ENCODE measurements around the gene IGF2BP2.

Gene IGF2BP2

DNA sequence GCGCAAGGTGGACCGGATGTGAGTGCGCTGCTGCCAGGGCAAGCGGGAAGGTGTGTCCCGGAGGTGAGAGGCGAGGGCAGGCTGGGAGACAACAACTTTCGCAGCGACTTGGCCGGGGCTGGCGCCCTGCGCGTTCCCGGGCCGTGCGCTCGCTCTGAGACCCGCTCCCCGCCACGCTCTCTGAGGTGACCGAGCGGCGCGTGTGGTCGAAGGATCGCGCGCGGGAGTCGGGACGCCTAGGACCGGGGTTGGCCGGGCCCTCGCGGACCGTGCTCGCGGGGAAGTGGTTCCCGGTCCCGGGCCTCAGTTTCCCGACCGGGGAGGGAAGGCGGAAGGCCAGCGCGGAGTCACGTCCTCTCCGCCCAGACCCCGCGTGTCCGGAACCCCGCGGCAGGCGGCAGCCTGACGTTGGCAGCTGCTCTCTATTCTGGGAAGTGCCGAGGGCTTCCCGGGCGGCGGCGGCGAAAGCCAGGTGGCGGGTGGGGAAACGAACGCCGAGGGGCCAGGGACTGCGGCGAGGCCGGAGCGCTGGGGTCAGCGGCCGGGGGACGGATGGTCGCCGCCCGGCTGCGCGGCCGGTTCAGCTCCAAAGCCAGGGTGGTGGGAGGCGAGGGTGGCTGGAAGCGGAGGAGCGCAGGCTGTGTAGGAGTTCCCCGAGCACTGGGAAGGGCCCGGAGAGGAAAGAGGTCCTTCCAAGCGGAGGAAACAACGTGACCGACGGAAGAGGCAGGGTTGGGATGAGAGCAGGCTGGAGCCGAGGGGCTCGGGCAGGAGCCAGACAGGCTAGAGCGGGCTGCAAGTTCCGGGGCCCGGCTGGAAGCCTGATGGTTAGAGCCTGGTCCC, 1.0 kb upstream of the IGF2BP2 start:
- FAIRE-seq (peak; percentile 84), DNase-seq (ENCODE audit: insufficient read length, low spot score) (no peak)
- TF ChIP-seq TAF1 (IDR thresholded peaks at IDR 0.05; ENCODE audit: low read depth, low read length) (no peak), PAX5 (IDR thresholded peaks at IDR 0.05; ENCODE audit: insufficient read depth, low read length, severe bottlenecking) (no peak), POLR2AphosphoS5 (IDR thresholded peaks at IDR 0.05; ENCODE audit: low read depth, low read length) (no peak), SPI1 (IDR thresholded peaks at IDR 0.05; ENCODE audit: low read depth, low read length) (no peak), POLR2A (IDR thresholded peaks at IDR 0.05; ENCODE audit: low read depth, low read length) (no peak), POU2F2 (IDR thresholded peaks at IDR 0.05; ENCODE audit: low read depth, low read length) (no peak)

DNA sequence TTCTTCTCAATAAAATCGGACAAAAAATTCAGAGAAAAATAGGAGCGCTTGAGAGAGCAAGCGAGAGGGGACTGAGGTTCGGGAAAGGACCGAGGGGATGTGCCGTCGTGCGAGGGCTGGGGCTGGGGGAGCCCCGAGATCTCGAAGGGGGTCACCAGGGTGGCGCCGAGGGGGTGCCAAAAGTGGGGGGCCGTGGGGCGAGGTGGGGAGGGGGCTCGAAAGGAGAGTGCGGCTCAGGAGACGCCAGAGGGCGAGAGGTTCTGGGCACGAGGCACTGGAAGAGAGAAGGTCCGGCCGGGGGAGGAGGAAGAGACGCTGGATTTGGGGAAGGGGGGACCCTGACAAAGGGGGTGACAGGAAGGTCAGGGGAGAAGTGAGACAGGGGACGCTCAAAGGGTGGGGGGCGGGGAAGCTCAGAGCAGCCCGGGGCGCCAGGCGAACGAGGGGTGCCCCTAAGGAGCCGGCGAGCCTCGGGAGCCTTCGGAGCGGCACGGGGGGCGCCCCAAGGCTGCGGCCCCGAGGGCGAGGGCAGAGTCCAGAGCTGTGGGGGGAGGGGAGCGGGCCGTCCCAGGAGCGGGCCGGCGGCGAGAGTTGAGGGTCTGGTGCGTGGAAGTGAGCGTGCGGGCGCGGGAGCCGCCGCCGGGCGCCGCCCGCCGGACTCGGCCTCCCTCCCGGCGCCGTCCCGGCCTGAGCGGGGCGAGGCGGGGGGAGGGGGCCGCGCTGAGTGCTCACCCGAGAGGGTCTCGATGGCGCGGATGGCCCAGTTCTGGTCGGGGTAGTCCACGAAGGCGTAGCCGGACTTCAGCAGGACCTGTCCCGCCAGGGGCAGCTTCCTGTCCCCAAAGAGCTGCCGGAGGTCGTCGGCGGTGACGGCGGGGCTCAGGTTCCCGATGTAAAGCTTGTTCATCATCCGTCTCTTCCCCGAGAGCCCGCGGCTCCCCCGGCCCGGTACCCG, 514 bp downstream of the IGF2BP2 start:
- TF ChIP-seq POLR2AphosphoS5 (IDR thresholded peaks at IDR 0.05; ENCODE audit: low read depth, low read length) (no peak), PAX5 (IDR thresholded peaks at IDR 0.05; ENCODE audit: insufficient read depth, low read length, severe bottlenecking) (no peak), POU2F2 (IDR thresholded peaks at IDR 0.05; ENCODE audit: low read depth, low read length) (no peak), SPI1 (IDR thresholded peaks at IDR 0.05; ENCODE audit: low read depth, low read length) (no peak), TAF1 (IDR thresholded peaks at IDR 0.05; ENCODE audit: low read depth, low read length) (no peak)
- FAIRE-seq: no peak
- peak; percentile 30 for DNase-seq (ENCODE audit: insufficient read length, low spot score)

DNA sequence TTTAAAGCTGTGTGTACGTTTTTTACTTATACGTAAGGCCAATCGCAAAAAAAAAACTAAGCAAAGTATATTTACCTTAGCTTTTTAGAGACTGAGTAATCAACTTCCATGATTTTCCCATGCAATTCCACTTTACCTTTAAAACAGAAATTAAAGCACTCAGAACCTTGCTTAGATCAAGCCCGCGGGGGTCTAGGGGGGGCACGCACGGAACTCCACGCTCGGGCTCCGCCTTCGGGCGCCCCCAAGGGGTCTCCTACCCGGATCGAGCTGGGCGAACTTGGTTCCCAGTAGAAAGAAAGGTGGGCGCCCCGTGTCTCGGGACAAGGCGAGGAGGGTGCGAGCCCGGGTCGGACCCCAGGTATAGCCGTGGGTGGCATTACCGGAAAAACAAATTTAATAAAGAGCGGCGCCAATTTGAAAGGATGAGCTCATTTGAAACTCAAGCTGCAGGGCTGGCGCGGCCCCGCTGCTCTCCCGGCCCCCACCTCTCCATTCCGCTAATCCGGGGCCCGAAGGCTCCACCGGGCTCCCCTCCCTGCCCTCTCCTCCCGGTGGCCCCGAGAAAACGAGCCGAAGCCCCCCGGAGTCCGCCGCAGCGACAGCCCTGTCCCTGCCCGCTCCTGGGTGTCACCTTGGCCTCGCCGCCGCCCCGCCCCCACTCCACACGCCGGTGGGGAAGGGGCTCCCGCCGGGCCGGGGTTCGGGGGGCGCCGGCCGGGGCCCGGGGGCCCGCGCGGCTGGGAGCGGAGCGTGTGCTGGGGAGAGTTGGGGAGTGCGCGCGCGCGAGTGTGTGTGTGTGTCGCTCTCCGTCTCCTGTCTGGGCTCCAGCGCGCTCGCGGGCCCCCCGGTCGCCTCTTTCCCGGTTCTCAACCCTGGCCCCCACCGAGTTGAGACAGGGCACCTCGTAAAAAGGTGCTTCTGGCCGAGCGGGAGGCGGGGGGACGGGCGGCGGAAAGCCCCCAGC, 1.5 kb downstream of the IGF2BP2 start:
- no peak for TF ChIP-seq POLR2AphosphoS5 (IDR thresholded peaks at IDR 0.05; ENCODE audit: low read depth, low read length)
- no peak for TF ChIP-seq TAF1 (IDR thresholded peaks at IDR 0.05; ENCODE audit: low read depth, low read length)
- TF ChIP-seq POLR2A (IDR thresholded peaks at IDR 0.05; ENCODE audit: low read depth, low read length): no peak
- TF ChIP-seq SPI1 (IDR thresholded peaks at IDR 0.05; ENCODE audit: low read depth, low read length): no peak
- no peak for TF ChIP-seq PAX5 (IDR thresholded peaks at IDR 0.05; ENCODE audit: insufficient read depth, low read length, severe bottlenecking)
- TF ChIP-seq POU2F2 (IDR thresholded peaks at IDR 0.05; ENCODE audit: low read depth, low read length): no peak
- no peak for FAIRE-seq
- DNase-seq (ENCODE audit: insufficient read length, low spot score): peak; percentile 26

DNA sequence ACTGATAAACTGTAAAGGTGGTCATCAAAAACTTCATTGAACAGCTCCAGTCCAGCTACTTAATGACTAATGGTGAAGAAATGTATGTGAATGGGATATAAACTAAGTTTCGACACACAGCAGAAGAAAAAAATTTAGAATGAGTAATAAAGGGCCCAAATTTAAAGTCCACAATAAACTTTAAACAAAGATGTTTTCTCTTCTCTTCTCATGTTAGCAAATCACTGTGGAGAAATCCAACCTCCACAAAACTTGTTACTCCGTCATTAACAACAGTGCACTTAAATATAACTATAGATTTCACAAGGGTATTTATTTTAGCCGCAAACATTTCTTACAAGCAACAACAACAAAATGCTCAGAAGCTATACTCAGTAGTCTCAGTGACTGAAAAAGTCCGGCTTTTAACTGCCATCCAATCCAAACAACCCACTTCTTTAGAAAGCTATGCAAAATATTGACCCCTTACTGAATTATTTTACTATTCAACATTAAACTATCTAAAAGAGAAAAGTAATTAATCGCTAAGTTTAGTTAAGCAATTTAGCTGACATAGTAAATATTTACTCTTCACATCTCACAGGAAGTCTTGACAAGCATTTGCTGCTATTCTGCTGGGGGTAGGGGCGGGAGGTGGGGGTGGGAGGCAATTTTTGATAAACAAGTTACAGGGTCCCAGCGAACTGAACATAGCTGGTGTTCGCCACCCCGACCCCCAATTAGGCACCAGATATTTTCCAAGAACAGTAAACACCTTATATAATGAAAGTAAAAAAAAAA, 2.4 kb downstream of the IGF2BP2 start:
- FAIRE-seq: no peak
- DNase-seq (ENCODE audit: insufficient read length, low spot score): no peak
- TF ChIP-seq POLR2A (IDR thresholded peaks at IDR 0.05; ENCODE audit: low read depth, low read length): no peak
- TF ChIP-seq POU2F2 (IDR thresholded peaks at IDR 0.05; ENCODE audit: low read depth, low read length): no peak
- TF ChIP-seq TAF1 (IDR thresholded peaks at IDR 0.05; ENCODE audit: low read depth, low read length): no peak
- TF ChIP-seq POLR2AphosphoS5 (IDR thresholded peaks at IDR 0.05; ENCODE audit: low read depth, low read length): no peak
- TF ChIP-seq PAX5 (IDR thresholded peaks at IDR 0.05; ENCODE audit: insufficient read depth, low read length, severe bottlenecking): no peak
- TF ChIP-seq SPI1 (IDR thresholded peaks at IDR 0.05; ENCODE audit: low read depth, low read length): no peak

DNA sequence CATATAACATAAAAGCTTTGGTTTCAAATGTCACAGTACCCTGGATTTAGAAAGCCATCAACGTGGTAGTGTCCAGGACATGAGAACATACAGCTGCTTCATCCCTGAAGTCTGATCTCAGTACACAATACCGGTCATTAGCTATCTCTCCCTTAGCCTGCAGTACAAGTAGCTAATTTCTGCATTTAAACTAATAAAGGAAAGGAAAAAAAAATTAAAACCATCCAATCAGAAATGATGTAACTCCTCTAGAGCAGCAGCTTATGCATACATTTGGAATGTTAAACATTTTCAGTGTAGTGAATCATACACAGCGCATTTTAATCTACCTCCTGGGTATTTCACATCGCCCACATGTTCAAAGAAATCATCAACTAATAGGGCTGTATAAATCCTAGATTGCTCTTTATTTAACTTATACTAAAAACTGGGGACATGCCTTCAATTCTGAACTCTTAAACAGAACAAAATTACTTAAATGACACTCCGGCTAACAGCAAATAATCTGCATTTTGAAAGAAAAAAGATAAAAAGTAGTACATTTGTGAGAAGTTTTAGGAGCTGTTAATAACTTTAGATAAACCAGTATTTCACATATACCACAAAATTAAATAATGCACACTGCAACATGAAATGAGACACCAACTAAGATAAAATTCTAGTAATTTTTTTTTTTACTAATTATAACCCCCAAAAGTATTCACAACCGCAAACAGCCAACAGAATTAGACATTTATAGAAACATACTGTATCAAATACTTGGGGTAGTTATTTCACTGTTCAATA, 3.7 kb downstream of the IGF2BP2 start:
- no peak for TF ChIP-seq POLR2A (IDR thresholded peaks at IDR 0.05; ENCODE audit: low read depth, low read length)
- no peak for TF ChIP-seq PAX5 (IDR thresholded peaks at IDR 0.05; ENCODE audit: insufficient read depth, low read length, severe bottlenecking)
- TF ChIP-seq TAF1 (IDR thresholded peaks at IDR 0.05; ENCODE audit: low read depth, low read length): no peak
- no peak for TF ChIP-seq SPI1 (IDR thresholded peaks at IDR 0.05; ENCODE audit: low read depth, low read length)
- TF ChIP-seq POU2F2 (IDR thresholded peaks at IDR 0.05; ENCODE audit: low read depth, low read length): no peak
- TF ChIP-seq POLR2AphosphoS5 (IDR thresholded peaks at IDR 0.05; ENCODE audit: low read depth, low read length): no peak

DNA sequence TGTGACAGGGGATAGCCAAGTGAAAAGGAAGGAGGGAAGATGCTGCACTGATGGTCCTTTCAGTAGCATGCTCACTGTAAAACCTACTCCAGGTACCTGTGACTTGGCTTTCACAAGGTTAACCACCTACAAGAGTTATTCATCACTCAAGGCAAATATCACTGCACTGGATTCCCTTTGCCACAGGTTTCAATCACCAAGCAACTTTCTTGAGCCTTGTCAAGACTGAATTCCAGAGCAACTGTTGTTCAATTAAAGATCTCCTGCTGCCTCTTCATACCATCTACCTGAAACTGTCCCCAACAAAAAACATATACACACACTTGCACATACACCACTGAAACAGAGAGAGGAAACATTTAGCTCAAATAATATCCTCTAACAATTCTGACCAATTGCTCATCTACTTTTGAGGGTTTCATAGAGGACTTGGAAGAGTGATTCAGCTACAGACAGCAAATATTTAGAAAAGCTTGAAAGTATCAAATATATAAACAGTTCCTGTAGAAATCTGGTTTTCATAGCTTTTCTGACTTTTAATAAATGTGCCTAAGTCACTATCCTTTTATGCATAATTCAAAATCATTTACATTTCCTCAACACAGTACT, 6.5 kb downstream of the IGF2BP2 start:
- FAIRE-seq (no peak), DNase-seq (ENCODE audit: insufficient read length, low spot score) (no peak)
- no peak for TF ChIP-seq POU2F2 (IDR thresholded peaks at IDR 0.05; ENCODE audit: low read depth, low read length)
- TF ChIP-seq SPI1 (IDR thresholded peaks at IDR 0.05; ENCODE audit: low read depth, low read length): no peak
- TF ChIP-seq POLR2A (IDR thresholded peaks at IDR 0.05; ENCODE audit: low read depth, low read length): no peak
- no peak for TF ChIP-seq PAX5 (IDR thresholded peaks at IDR 0.05; ENCODE audit: insufficient read depth, low read length, severe bottlenecking)
- no peak for TF ChIP-seq TAF1 (IDR thresholded peaks at IDR 0.05; ENCODE audit: low read depth, low read length)
- TF ChIP-seq POLR2AphosphoS5 (IDR thresholded peaks at IDR 0.05; ENCODE audit: low read depth, low read length): no peak

More for the DNA sequence above, 3.7 kb downstream of the IGF2BP2 start:
- DNase-seq (ENCODE audit: insufficient read length, low spot score) (no peak), FAIRE-seq (no peak)

Data from GM12891 (cell line).